ENCODE measurements around the gene WDPCP. TPM values are rescaled to one million over a fixed set of nuclear protein-coding genes. Genes with fewer than 3 reads are reported as not detected.

WDPCP gene
- total and polyA plus RNA-seq, 10 of the 15 experiments (the other 5 are each of a cell fraction or from before 2014, with no cell fraction given), result 2.1 to 7.9 (median 4.6) TPM

GRCh38 chr2:63093502-63093901 is 494.8 kb downstream of the WDPCP start (continued):
- no peak for TF ChIP-seq SPI1 (IDR thresholded peaks at IDR 0.05; ENCODE audit: borderline replicate concordance, insufficient read depth, low read depth, low read length)
- no peak for TF ChIP-seq NR2F1 (conservative IDR thresholded peaks at IDR 0.05)
- no peak for TF ChIP-seq PAX8 (IDR thresholded peaks at IDR 0.05)
- TF ChIP-seq RAD21 (IDR thresholded peaks at IDR 0.05; ENCODE audit: insufficient read depth, low read depth, low read length), result no peak
- no peak for TF ChIP-seq ZNF207 (IDR thresholded peaks at IDR 0.05; ENCODE audit: borderline replicate concordance)
- TF ChIP-seq E4F1 (IDR thresholded peaks at IDR 0.05; ENCODE audit: borderline replicate concordance, partially characterized antibody), result no peak
- no peak for TF ChIP-seq JUND (IDR thresholded peaks at IDR 0.05; ENCODE audit: low read depth, low read length)
- TF ChIP-seq KLF5 (IDR thresholded peaks at IDR 0.05; ENCODE audit: partially characterized antibody), result no peak
- TF ChIP-seq, protein P1, sequence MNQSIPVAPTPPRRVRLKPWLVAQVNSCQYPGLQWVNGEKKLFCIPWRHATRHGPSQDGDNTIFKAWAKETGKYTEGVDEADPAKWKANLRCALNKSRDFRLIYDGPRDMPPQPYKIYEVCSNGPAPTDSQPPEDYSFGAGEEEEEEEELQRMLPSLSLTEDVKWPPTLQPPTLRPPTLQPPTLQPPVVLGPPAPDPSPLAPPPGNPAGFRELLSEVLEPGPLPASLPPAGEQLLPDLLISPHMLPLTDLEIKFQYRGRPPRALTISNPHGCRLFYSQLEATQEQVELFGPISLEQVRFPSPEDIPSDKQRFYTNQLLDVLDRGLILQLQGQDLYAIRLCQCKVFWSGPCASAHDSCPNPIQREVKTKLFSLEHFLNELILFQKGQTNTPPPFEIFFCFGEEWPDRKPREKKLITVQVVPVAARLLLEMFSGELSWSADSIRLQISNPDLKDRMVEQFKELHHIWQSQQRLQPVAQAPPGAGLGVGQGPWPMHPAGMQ (IDR thresholded peaks at IDR 0.05; ENCODE audit: borderline replicate concordance), result no peak
- TF ChIP-seq STAT1 (conservative IDR thresholded peaks at IDR 0.05), result no peak
- no peak for TF ChIP-seq CBFB (IDR thresholded peaks at IDR 0.05; ENCODE audit: low read depth)
